Stimulated activated CD8-positive, alpha-beta memory T cell treated with anti-CD3 and anti-CD28 coated beads, Interleukin-4, amount 100 ng/mL, for 1 hour (primary cell): Measurements from ENCODE around the gene PFKFB4.

ENCODE experiments used
- DNase-seq, 2 donors: peaks; one replicate each; pipeline ENCODE4 v3.0.0-alpha.2; 2020; ENCODE audit warnings: low read depth in 2 of 2, low spot score in 1 of 2

PFKFB4 gene

DNA sequence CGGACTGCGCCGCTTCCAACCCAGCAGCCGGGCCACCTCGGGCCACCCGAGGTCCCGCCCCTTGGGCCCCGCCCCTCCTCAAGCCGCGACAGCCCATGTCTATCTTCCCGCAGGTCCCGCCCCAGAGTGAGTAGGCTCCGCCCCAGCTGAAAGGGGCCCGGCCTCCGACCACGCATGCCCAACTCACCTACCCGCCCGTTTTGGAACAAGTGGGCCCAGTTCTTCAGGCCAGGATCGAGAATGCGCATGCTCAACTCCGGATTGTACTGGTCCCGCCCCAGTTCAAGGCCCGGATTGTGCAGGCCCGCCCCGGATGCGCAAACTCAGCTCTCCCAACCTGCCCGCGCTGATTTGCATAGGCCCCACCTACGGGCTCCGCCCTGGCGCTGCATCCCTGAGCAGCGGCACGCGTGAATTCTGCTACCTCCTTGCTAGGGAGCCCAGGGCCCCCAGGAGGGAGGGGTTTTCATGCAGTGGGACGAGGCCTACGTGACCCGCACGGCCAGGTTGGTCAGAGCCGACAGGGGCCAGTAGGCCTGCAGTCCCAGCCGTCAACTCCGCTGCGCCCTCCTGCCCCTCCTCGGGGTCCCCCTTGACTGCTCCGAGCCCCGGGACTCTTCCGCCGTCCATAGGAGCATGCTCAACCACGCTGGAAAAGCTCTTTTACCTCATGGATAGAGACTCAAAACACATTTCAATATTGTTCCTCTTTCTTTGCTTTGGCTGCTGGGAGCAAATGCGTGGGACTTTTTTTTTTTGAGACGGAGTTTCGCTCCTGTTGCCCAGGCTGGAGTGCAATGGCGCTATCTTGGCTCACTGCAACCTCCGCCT is at the start of gene PFKFB4:
PFKFB4 (minus strand) TSS at position 8 of the 831 bp plus-strand sequence. CDS start 26 bp downstream, outside the sequence.
- peak; percentile 98 for DNase-seq

DNA sequence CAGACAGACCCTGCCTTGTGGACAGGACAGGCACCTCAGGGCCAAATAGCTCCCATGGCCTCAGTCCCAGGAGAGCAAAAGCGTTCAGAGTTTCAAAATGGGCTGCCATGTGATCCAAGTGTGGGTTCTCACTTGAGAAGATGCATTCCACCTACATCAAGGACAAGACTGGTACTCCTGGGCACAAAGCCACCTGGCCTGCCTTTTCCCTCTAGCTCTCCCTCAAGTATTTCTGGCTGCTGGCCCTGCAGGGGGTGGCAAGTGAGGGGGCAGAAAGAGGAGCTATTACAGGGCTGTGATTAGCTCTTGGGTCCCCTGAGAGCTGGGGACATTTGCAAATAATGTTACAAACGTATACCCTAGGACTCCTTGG is 45.0 kb upstream of the PFKFB4 start:
- DNase-seq: no peak

DNA sequence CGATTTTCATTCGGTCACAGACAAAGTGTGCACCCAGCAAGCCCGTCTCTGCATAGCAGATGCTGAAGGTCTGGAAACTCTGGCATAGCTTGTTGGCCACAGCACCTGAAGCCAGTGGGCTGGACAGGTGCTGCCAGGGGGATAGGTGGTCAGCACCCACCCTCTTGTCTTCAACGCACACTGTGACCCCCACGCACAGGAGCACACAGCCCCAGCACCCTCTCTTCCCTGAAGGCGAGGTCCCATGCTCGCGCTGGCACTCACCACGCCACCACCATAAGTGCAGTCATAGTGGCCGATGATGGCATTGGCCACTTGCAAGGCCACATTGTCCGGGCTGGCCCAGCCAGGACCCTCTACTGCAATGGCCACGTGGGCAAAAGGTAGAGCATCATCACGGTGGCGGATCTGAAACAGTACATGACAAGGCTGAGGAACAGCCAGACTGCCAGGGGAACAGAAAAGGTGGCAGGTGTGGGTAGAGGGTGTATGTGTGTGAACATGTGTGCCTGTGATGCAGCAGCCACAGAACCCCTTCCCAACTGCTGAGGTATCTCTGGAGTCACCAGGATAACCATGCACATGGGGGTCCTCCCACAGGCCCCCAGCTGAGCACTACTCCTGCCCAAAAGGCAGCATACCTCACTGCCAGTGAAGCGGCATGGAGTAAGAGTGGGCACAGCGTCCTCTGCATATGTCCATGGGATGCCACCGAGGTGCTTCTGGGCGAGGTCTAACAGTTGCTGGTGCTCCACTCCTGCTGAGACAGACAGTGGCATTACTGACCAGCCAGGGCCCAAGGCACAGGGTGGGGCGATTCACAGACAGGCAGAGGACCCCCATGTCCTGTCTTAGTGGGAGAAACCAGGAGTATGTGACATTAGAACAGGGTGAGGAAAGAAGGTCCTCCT is 44.4 kb upstream of the PFKFB4 start:
- no peak for DNase-seq

DNA sequence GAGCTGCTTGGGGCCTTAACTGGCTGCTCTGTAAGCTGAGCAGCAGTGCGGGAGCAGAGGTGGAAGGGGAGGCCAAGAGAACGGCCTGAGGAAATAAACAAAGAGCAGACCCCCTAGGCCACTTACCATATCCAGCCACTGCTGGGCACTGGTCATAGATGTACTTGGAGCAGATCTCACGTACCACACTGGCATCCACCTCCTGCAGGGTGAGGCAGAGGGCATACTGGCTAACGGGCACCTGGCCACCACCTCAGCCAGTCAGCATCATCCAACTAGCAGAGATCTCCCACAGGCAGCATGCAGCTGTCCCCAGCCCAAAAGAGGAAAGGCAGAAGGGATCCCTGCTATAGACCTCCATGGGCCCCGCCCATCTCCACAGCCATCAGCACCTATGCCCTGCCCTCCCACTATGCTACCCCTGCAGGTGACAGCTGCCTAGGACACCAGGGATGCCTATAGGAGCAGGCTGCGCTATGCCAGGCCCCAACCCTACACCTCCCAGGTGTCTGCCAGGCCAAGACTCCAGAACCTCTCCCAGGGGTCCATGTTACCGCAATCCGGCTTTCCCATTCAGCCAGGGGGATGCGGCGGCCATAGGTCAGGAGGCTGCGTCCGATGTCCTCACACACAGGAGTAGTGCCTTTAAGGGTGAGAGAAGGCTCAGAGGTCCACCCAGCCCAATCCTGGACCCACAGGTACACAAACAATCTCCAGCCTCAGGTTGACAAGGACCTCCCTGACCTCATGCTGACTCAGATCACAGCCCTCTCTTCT is 43.1 kb upstream of the PFKFB4 start:
- DNase-seq: no peak

DNA sequence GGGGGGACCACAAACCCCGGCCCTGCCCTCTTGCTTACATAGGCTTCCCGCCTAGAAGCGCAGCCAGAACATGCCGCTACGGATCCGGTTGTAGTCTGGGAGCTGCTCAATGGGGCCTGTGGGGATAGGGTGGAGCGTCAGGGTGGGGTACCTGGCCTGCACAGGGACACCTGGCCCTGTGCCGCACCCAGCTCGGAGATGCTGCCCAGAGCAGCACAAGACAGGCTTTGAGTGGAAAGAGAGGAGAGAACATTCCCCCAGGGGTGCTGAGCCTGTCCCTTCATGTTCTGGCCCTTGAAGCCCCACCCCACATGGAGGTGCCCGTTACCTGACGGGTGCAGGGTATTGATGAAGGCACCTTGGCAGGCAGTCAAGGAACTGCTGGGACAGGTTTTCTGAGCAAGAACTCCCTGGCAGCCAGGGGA is 42.5 kb upstream of the PFKFB4 start:
- DNase-seq: no peak

DNA sequence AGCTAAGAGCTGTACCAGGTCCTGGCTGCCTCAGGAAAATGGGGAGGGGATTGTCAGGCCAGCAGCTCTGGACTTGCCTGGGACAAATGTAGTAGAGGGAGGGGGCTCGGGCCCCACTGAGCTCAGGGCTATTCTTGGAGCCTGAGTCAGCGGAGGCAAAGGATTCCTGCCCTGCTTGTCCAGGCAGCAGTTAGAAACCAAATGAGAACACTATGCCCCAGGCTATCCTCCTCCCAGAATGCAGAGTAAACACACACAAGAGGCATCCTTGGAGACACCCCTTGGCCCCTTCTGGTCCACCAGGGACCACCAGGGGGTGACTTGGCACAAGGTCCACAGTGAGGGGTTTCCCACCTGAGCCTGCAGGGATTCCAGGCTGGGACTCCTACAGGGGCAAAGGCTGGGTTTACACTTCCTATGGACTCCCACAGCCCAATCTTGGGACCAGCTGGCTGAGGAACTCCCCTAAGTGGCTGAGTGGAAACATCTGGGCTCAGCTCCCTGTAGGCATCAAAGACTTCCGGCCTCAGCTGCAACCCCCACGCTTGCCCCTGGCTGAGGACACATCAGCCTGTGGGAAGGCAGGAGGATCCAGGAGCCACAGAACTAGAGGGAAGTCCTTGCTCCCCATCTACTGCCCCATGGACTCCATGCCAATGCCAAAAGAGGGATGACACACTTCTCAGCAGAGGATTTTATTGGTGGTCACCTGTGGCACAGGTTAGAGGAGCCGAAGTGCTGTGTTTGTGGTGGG is 41.9 kb upstream of the PFKFB4 start:
- no peak for DNase-seq

DNA sequence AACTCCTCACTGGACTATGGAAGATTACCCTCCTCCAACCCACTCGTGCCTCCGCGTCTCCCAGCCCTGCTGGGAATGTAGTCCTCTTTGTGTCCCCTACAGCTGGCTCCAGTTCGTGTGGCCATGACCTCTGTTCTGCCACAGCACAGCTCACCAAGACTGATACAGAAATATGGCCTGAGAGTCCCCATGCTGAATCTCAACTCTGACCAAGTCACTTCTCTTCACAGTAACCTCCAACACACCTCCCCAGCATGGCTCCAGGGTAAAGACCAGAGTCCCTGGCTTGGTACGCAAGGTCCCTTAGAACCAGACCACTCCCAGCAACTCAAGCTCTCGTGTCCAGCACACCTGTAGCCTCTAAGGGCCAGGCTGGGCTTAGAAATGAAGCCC is 40.8 kb upstream of the PFKFB4 start:
- DNase-seq: no peak

DNA sequence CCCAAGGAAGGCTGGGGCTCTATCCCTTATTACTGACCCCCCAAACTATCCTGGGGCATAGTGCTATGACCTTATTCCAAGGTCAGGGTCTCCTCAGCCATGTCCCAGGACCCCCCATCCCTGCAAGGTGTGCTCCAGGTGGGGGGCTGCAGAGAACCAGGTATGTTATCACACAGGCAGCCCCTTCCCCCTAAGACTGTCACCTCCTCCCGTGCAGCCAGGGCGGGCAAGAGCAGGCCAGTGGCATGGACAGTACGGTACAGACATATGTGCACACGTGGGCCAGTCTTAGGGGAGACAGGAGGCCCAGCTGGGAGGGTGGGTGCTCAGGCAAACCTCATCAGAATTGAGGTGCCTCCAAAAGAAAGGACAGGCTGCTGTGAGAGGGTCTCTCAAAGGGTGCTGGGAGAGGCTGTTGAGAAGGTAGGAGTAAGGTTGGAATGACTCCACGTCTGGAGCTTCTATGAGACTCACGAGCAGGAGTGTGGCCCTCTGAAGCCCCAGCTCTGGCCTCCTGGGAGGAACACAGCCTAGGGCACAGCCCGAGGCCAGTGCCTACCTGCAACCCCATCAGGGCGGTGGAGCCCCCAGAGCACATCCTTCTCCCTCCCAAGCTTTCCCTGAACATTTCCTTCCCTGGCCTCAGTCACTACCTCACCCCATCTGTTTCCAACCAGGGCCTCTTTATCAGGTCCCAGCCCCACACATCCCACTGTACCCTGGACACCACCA is 40.2 kb upstream of the PFKFB4 start:
- DNase-seq: no peak

DNA sequence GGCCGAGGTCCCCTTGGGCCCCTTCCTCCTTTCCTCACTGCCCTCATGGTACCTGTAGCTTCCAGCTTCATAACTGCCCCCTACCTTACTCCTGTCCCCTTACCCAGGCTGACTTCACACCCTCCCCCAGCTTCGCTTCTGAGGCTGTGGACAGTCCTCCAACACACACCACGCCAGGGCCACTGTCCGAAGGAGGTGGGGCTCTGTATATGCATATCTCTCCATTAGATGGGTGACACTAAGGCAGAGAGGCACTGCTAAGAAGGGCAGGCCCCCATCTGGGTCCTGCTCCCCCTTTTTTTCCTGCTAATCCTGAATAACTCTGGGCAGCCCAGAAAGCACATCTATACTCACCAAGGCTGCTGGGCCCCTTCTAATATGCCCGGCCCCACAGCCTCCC is 39.6 kb upstream of the PFKFB4 start:
- DNase-seq: no peak

DNA sequence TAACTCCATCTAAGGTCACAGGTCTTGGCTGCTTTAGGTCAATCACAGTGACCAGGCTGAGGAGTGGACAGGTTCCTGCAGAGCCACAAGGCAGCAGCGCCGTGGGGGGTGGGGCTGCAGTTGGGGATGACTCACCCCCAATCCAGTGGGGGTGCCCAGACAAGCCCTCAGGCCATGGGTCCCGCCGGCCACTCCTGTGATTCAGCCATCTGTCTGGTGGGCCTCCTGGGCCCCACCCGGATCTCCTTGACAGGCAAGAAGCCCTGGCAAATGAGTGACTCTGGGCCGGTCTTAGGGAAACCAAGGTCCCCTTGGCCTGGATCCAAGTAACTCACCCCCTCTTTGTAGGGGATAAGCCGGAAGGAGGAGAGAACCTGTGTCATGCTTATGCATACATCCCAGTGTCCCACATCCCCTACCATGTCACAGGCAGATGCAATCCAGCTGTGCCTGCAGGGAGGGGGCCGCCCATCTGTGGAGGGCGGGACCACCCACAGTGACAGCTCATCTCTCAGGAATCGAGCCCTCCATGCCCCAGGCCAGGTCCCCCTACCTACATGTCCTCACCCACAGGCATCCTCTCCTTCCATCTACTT is 39.0 kb upstream of the PFKFB4 start:
- no peak for DNase-seq

DNA sequence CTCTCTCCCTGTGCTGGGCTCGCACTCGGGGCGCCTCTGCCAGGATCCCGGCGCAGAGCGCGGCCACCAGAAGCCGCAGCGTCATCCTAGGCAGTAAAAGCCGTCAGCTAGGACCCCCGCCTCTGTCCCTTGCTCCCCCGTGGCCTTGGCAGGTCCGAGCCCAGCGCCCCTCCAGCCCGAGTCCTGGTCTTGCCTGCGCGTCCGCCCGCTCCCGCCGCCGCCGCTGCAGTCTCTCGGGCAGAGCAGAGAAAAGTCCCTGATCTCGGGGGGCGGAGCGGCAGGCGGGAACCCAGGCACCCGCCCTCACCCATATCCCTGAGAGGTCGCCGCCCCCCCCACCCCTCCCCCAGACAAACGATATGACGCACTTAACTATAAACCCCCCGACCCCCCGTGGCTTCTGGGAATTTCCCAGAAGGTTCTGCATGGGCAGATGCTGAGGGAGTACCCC is 38.5 kb upstream of the PFKFB4 start, which contains the start of gene COL7A1:
COL7A1 (minus strand) TSS at position 255 of the 451 bp plus-strand sequence; CDS start at position 85, 170 bp downstream.
- no peak for DNase-seq

DNA sequence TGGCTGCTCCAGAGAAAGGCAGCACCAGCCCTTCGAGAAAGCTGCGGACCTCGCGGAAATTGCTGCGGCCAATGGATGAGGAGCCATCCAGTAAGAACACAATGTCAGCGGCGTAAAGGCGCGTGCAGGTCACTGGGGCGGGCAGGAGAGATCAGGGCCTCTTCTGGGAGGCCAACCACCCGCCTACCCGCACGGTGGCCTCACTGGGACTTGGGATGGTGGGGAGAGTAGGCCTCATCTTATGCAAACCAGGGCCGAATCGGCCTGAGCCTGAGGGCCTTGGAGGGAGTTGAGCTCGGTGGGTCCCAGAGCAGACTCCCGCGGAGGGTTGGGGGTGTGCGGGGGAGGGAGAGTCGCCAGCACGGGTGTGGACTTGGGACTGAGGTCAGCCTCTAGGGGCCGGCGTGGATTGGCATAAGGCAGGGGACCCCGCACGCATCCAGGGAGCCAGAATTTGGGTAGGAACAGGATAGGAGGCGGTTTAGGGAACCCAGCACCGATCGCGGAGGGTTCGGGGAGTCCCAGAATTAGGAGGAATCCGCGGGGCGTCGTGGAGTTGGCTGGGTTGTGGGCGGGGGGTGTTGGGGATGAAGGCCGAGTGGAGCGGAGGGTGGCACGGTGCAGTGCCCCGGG is 37.9 kb upstream of the PFKFB4 start:
- no peak for DNase-seq

DNA sequence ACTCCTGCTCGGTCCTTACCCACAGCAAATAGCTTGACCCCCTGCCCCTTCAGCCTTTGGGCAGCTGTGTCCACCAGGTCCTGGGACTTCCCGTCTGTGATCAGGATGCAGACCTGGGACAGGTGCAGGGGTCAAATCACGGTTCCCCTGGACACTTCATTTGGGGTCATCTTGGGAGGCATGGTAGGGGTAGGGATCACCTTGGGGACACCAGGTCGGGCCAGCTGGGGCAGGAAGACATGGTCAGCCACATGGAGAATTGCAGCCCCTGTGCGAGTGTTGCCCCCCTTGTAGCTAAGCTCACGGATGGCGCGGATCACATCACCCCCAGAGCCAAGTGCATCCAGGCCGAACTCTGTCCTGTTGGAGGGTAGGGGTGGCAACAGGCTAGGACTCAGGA is 36.7 kb upstream of the PFKFB4 start:
- DNase-seq: no peak

DNA sequence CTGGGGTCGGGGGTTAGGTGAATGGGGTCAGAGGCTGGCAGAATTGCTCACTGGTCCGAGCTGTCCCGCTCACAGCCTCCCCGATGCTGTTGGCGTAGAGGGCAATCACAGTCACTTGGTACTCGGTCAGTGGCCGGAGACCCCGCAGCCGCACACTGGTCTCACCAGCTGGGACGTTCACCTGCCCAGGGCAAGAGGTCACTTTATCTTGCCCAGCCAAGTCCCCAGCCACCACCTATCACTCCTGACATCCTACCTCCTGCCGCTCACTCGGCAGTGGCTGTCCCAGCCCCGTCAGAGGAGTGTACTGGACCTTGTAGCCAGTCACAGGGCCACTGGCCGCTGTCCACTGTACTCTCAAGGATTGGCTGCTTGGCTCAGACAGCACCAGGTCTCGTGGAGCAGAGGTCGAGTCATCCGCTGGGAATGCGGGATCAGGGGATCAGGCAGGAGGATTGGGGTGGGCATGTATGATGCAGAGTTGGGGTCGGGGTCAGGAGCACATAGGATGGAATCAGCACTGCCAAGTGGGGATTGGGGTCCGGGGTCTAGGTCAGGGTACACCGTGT is 36.0 kb upstream of the PFKFB4 start:
- no peak for DNase-seq

DNA sequence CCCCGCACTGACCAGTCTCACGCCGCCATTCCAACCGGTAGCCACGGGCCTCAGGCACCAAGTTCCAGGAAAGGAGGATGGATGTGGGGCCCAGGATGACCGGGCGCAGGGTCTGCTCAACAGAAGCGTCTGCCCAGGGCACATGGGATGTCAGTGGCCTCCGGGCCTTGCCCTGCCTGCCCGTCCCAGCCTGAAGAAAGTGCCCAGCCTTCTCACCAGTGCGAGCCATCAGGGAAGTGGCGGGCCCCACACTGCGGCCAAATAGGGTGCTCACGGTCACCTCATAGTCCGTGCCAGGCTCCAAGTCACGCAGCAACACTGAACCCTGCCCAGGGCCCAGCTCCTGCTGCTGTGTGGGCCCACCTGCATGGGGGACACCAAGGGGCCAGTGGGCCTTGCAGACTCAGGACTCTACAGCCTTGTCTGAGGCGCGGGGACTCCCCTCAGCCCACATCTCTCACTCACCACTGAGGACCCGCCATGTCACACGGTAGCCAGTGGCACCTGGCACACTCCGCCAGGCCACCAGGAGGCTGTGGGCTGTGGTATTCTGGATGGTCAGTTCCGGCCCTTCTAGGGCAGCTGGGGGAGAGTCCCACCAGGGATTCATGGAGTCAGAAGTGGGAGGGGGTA is 35.4 kb upstream of the PFKFB4 start:
- DNase-seq: no peak

DNA sequence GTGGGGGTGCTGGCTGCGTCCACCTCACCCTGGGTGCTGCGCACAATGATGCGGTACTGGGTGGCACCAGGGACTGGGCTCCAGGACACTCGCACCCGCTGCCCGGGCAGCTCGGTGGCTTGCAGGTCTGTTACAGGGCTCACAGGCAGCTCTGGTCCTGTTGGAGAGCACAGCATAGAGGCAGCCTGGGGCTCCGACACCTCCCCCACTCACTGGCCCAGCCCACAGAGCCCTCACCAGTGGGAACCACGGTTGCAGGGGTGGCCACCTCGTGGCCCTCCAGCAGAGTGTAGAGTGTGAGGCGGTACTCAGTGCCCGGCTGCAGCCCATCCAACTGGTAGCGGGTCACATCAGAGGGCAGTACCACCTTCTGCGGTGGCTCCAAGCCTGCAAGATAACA is 34.8 kb upstream of the PFKFB4 start:
- no peak for DNase-seq

DNA sequence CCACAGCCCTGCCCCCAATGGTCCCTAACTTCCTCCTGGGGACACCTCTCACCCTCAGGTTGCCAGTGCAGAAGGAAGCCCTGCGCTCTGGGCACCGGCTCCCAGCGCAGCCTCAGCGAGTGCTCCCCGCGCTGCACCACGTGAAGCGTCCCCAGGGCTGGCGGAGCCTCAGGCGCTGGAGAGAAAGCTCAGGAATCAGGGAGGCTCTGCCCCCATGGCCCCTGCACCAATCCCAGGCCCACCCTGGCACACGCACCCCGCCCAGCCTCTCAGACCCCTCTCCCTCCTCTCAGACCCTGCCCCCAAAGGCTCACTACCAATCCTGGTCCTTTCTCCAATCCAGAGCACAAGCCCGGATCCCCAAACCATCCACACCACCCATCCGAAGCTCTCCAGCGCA is 31.6 kb upstream of the PFKFB4 start:
- no peak for DNase-seq

DNA sequence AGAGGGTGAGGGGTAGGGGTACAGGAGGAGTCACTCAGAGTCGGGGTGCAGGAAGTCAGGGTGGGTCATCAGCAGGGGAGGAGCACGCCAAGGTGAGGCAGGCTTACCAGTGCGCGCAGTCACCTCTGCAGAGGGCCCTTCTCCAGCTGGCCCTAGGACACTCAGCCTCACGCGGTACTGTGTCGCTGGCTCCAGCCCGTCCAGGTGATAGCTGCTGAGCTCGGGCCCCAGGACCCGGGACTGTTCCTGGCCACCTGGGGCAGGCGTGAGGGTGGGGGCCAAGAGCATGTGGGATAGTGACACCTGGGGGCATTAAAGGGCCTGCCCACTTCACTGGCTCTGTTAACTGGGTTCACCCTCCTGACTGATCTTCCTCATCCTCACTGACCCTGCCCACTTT is 31.1 kb upstream of the PFKFB4 start:
- DNase-seq: no peak
